ENCODE data around the gene PRSS48.
A peak's percentile ranks its signal among the peaks of the same experiment; 100 is the strongest.
"Not testable (repeated sequence)": the region's sequence is repeated elsewhere in the genome, so short reads cannot be mapped to it uniquely, and the experiment has no call there.

PRSS48 gene

GRCh38 chr4:151316645-151317044 lies 39.7 kb downstream of the PRSS48 start:
- DNase-seq (ENCODE audit: low read depth): no peak
- no peak for TF ChIP-seq CTCF (IDR thresholded peaks at IDR 0.05; ENCODE audit: low read length, missing control alignments)
- H3K4me3 ChIP-seq (replicated peaks; ENCODE audit: low read depth, low read length): no peak overlapping the region

GRCh38 chr4:151318307-151319006 lies 41.5 kb downstream of the PRSS48 start:
- H3K4me3 ChIP-seq (replicated peaks; ENCODE audit: low read depth, low read length): no peak overlapping the region
- no peak for DNase-seq (ENCODE audit: low read depth)
- no peak for TF ChIP-seq CTCF (IDR thresholded peaks at IDR 0.05; ENCODE audit: low read length, missing control alignments)

GRCh38 chr4:151319490-151319889 lies 42.5 kb downstream of the PRSS48 start:
- no peak for DNase-seq (ENCODE audit: low read depth)
- no peak for TF ChIP-seq CTCF (IDR thresholded peaks at IDR 0.05; ENCODE audit: low read length, missing control alignments)
- H3K4me3 ChIP-seq (replicated peaks; ENCODE audit: low read depth, low read length): no peak overlapping the region

GRCh38 chr4:151321586-151321985 lies 44.6 kb downstream of the PRSS48 start:
- H3K4me3 ChIP-seq (replicated peaks; ENCODE audit: low read depth, low read length): no peak overlapping the region
- TF ChIP-seq CTCF (IDR thresholded peaks at IDR 0.05; ENCODE audit: low read length, missing control alignments): no peak
- no peak for DNase-seq (ENCODE audit: low read depth)

GRCh38 chr4:151322161-151322560 lies 45.2 kb downstream of the PRSS48 start:
- DNase-seq (ENCODE audit: low read depth); H3K4me3 ChIP-seq (replicated peaks; ENCODE audit: low read depth, low read length): not testable (repeated sequence)

- DNase-seq (ENCODE audit: low read depth): no peak
- TF ChIP-seq CTCF (IDR thresholded peaks at IDR 0.05; ENCODE audit: low read length, missing control alignments): no peak
- H3K4me3 ChIP-seq (replicated peaks; ENCODE audit: low read depth, low read length): no peak overlapping the region
Observed at GRCh38 chr4:151322570-151322969, 45.6 kb downstream of the PRSS48 start.

- DNase-seq (ENCODE audit: low read depth): no peak
- peak overlapping the region; percentile 68 for H3K4me3 ChIP-seq (replicated peaks; ENCODE audit: low read depth, low read length)
- TF ChIP-seq CTCF (IDR thresholded peaks at IDR 0.05; ENCODE audit: low read length, missing control alignments): no peak
Observed at GRCh38 chr4:151323667-151324066, 46.7 kb downstream of the PRSS48 start.
